ENCODE data around the gene MINDY2. TPM values are rescaled to one million over a fixed set of nuclear protein-coding genes. Genes with fewer than 3 reads are reported as not detected.
A peak's percentile ranks its signal among the peaks of the same experiment; 100 is the strongest.

MINDY2 gene
- total and polyA plus RNA-seq, 4 donors = 1.5 to 7.0 (median 5.1) TPM

- Histone ChIP-seq H3K4me1 (ENCODE audit: control insufficient read depth in 4 of 4, insufficient read depth in 4 of 4, low read length in 3 of 4) (peaks cover 3 to 7% (median 4%) of the 10 kb centered on the region in 4 donors), H3K36me3 (ENCODE audit: control insufficient read depth in 4 of 4, insufficient read depth in 3 of 4, low read depth in 1 of 4, low read length in 3 of 4) (no peaks in the 10 kb centered on the region), H3K9me3 (ENCODE audit: control insufficient read depth in 4 of 4, low read length in 3 of 4) (no peaks in the 10 kb centered on the region), H3K27ac (ENCODE audit: low read depth in 1 of 2, low read length in 2 of 2) (no peak overlapping the region), H3K27me3 (ENCODE audit: control insufficient read depth in 4 of 4, insufficient read depth in 4 of 4, low read length in 3 of 4) (no peaks in the 10 kb centered on the region), H3K9ac (ENCODE audit: low read depth in 1 of 2, low read length in 2 of 2) (no peak overlapping the region), H3K4me3 (ENCODE audit: low read depth in 1 of 3, low read length in 3 of 3) (no peak overlapping the region)
- no peak for DNase-seq (ENCODE audit: low spot score)
- 90% methylated on average over 5 of the region's 5 CpGs for WGBS
- no peak for TF ChIP-seq ATF3 (IDR thresholded peaks at IDR 0.05)
- no peak for TF ChIP-seq JUND (IDR thresholded peaks at IDR 0.05)
- no peak for TF ChIP-seq YY1 (IDR thresholded peaks at IDR 0.05)
- TF ChIP-seq FOXA2 (IDR thresholded peaks at IDR 0.05) = no peak
- TF ChIP-seq RAD21 (IDR thresholded peaks at IDR 0.05) = no peak
Observed at GRCh38 chr15:58731756-58732535, 39.2 kb upstream of the MINDY2 start.

GRCh38 chr15:58732625-58733363 lies 38.3 kb upstream of the MINDY2 start:
- no peaks in the 10 kb centered on the region for H3K9me3 ChIP-seq (ENCODE audit: control insufficient read depth in 4 of 4, low read length in 3 of 4)
- H3K4me3 ChIP-seq (ENCODE audit: low read depth in 1 of 3, low read length in 3 of 3) = no peak overlapping the region
- H3K9ac ChIP-seq (ENCODE audit: low read depth in 1 of 2, low read length in 2 of 2) = no peak overlapping the region
- H3K27ac ChIP-seq (ENCODE audit: low read depth in 1 of 2, low read length in 2 of 2) = no peak overlapping the region
- no peaks in the 10 kb centered on the region for H3K36me3 ChIP-seq (ENCODE audit: control insufficient read depth in 4 of 4, insufficient read depth in 3 of 4, low read depth in 1 of 4, low read length in 3 of 4)
- TF ChIP-seq NR2F2 (IDR thresholded peaks at IDR 0.05) = no peak
- no peak for TF ChIP-seq MAX (IDR thresholded peaks at IDR 0.05)
- no peak for TF ChIP-seq FOXA1 (IDR thresholded peaks at IDR 0.05)
- 96% methylated on average over 4 of the region's 4 CpGs for WGBS
- DNase-seq (ENCODE audit: low spot score) = no peak
- H3K4me1 ChIP-seq (ENCODE audit: control insufficient read depth in 4 of 4, insufficient read depth in 4 of 4, low read length in 3 of 4) = peaks cover 3 to 7% (median 4%) of the 10 kb centered on the region in 4 donors
- H3K27me3 ChIP-seq (ENCODE audit: control insufficient read depth in 4 of 4, insufficient read depth in 4 of 4, low read length in 3 of 4) = no peaks in the 10 kb centered on the region

- Histone ChIP-seq H3K27ac (ENCODE audit: low read depth in 1 of 2, low read length in 2 of 2) (no peak overlapping the region), H3K9ac (ENCODE audit: low read depth in 1 of 2, low read length in 2 of 2) (no peak overlapping the region), H3K36me3 (ENCODE audit: control insufficient read depth in 4 of 4, insufficient read depth in 3 of 4, low read depth in 1 of 4, low read length in 3 of 4) (no peaks in the 10 kb centered on the region), H3K4me1 (ENCODE audit: control insufficient read depth in 4 of 4, insufficient read depth in 4 of 4, low read length in 3 of 4) (peaks cover 7 to 16% (median 7%) of the 10 kb centered on the region in 4 donors), H3K4me3 (ENCODE audit: low read depth in 1 of 3, low read length in 3 of 3) (no peak overlapping the region), H3K9me3 (ENCODE audit: control insufficient read depth in 4 of 4, low read length in 3 of 4) (no peaks in the 10 kb centered on the region), H3K27me3 (ENCODE audit: control insufficient read depth in 4 of 4, insufficient read depth in 4 of 4, low read length in 3 of 4) (no peaks in the 10 kb centered on the region)
- WGBS = 24% methylated on average over 2 of the region's 2 CpGs
- TF ChIP-seq REST (IDR thresholded peaks at IDR 0.05) = no peak
- TF ChIP-seq FOXA2 (IDR thresholded peaks at IDR 0.05) = no peak
- no peak for TF ChIP-seq NR2F2 (IDR thresholded peaks at IDR 0.05)
- TF ChIP-seq HNF4A (conservative IDR thresholded peaks at IDR 0.05) = peak; percentile 11 to 32
- no peak for TF ChIP-seq RAD21 (IDR thresholded peaks at IDR 0.05)
- no peak for TF ChIP-seq HNF4G (IDR thresholded peaks at IDR 0.05)
- DNase-seq (ENCODE audit: low spot score) = no peak
Observed at GRCh38 chr15:58734859-58735258, 36.2 kb upstream of the MINDY2 start.

Measured in liver (tissue), 9 donors.